GM10266 (cell line): ENCODE data around the gene PPIL6.
"Not testable (repeated sequence)": the region's sequence is repeated elsewhere in the genome, so short reads cannot be mapped to it uniquely, and the experiment has no call there.

Source experiments
- DNase-seq: peaks from one replicate; pipeline ENCODE4 v3.0.0; 2012; ENCODE audit errors: extremely low spot score
- CTCF ChIP-seq: IDR thresholded peaks from 2 replicates; pipeline ENCODE4 v1.5.1; 2012; ENCODE audit warnings: mild to moderate bottlenecking, low read depth; ENCODE audit not compliant: control insufficient read depth, insufficient read depth; ENCODE audit errors: missing control alignments

The PPIL6 gene

GRCh38 chr6:109466212-109466923 is 25.9 kb upstream of the PPIL6 start:
- no peak for TF ChIP-seq CTCF
- no peak for DNase-seq

GRCh38 chr6:109465772-109466171 is 25.3 kb upstream of the PPIL6 start:
- no peak for TF ChIP-seq CTCF
- DNase-seq, result no peak

GRCh38 chr6:109461733-109462526 is 21.5 kb upstream of the PPIL6 start:
- DNase-seq, result no peak
- no peak for TF ChIP-seq CTCF

GRCh38 chr6:109461205-109461604 is 20.8 kb upstream of the PPIL6 start:
- not testable (repeated sequence) for DNase-seq

- no peak for DNase-seq
- no peak for TF ChIP-seq CTCF
These were observed 19.9 kb upstream of the PPIL6 start for GRCh38 chr6:109460161-109460829.

- TF ChIP-seq CTCF, result no peak
- peak; percentile 71 for DNase-seq
These were observed 18.5 kb upstream of the PPIL6 start for GRCh38 chr6:109458774-109459531.

GRCh38 chr6:109457562-109457996 is 17.2 kb upstream of the PPIL6 start:
- no peak for DNase-seq
- no peak for TF ChIP-seq CTCF
